GM18526 (cell line): ENCODE measurements around the gene LDB3.

Source experiments
- POLR2A ChIP-seq: IDR thresholded peaks from 3 replicates; pipeline ENCODE4 v1.6.1; 2011; ENCODE audit not compliant: insufficient read length; ENCODE audit errors: extremely low read depth

The LDB3 gene

GRCh38 chr10:86659161-86659691 is 9.1 kb upstream of the LDB3 start:
- no peak for TF ChIP-seq POLR2A

- TF ChIP-seq POLR2A: no peak
These were observed 8.4 kb upstream of the LDB3 start for GRCh38 chr10:86659721-86660453.

GRCh38 chr10:86661161-86662025 is 6.9 kb upstream of the LDB3 start:
- no peak for TF ChIP-seq POLR2A

- no peak for TF ChIP-seq POLR2A
These were observed 5.9 kb upstream of the LDB3 start for GRCh38 chr10:86662186-86663045.

GRCh38 chr10:86663046-86663345 is 5.3 kb upstream of the LDB3 start:
- no peak for TF ChIP-seq POLR2A

GRCh38 chr10:86663576-86664339 is 4.6 kb upstream of the LDB3 start:
- TF ChIP-seq POLR2A: no peak

- TF ChIP-seq POLR2A: no peak
These were observed 3.7 kb upstream of the LDB3 start for GRCh38 chr10:86664341-86665217.

GRCh38 chr10:86665218-86665607 is 3.1 kb upstream of the LDB3 start:
- TF ChIP-seq POLR2A: no peak

- TF ChIP-seq POLR2A: no peak
These were observed 2.4 kb upstream of the LDB3 start for GRCh38 chr10:86665868-86666267.

- TF ChIP-seq POLR2A: no peak
These were observed 1.8 kb upstream of the LDB3 start for GRCh38 chr10:86666538-86666937.

- no peak for TF ChIP-seq POLR2A
These were observed 710 bp upstream of the LDB3 start for GRCh38 chr10:86667421-86668181.

GRCh38 chr10:86670290-86670811 is 2.0 kb downstream of the LDB3 start:
- TF ChIP-seq POLR2A: no peak

GRCh38 chr10:86670876-86671275 is 2.6 kb downstream of the LDB3 start:
- TF ChIP-seq POLR2A: no peak
